Activated gamma-delta T cell treated with anti-CD3 and anti-CD28 coated beads, Interleukin-2, amount 50 U/mL, for 16 hours (primary cell): Measurements from ENCODE around the gene ACRBP.
A peak's percentile ranks its signal among the peaks of the same experiment; 100 is the strongest.

Experiments used
- DNase-seq: peaks from one replicate; pipeline ENCODE4 v3.0.0-alpha.2; 2020; ENCODE audit warnings: low read depth

The ACRBP gene

GRCh38 chr12:6647083-6647604 is at the start of gene ACRBP:
Gene ACRBP (minus strand): TSS chr12:6647432. CDS start chr12:6647366, 66 bp downstream.
- DNase-seq = no peak

- no peak for DNase-seq
Measured at GRCh38 chr12:6695313-6696045, 48.2 kb upstream of the ACRBP start.

- no peak for DNase-seq
Measured at GRCh38 chr12:6694701-6695100, 47.5 kb upstream of the ACRBP start.

GRCh38 chr12:6693832-6694355 is 46.7 kb upstream of the ACRBP start:
- DNase-seq = no peak

- DNase-seq = no peak
Measured at GRCh38 chr12:6692888-6693287, 45.7 kb upstream of the ACRBP start.

GRCh38 chr12:6691473-6691872 is 44.2 kb upstream of the ACRBP start:
- DNase-seq = no peak

- DNase-seq = peak; percentile 91
Measured at GRCh38 chr12:6688999-6689882, 42.0 kb upstream of the ACRBP start, which contains the start of gene ZNF384. Gene ZNF384 (minus strand): TSS chr12:6689375. CDS start chr12:6679520, 9,855 bp downstream.

GRCh38 chr12:6688543-6688998 is 41.3 kb upstream of the ACRBP start:
- peak; percentile 72 for DNase-seq

GRCh38 chr12:6685814-6686213 is 38.6 kb upstream of the ACRBP start:
- no peak for DNase-seq

- peak; percentile 20 for DNase-seq
Measured at GRCh38 chr12:6684609-6685008, 37.4 kb upstream of the ACRBP start.

- DNase-seq = no peak
Measured at GRCh38 chr12:6676962-6677361, 29.7 kb upstream of the ACRBP start.

- DNase-seq = no peak
Measured at GRCh38 chr12:6672143-6672542, 24.9 kb upstream of the ACRBP start.

GRCh38 chr12:6667559-6668210 is 20.5 kb upstream of the ACRBP start:
- no peak for DNase-seq

- DNase-seq = no peak
Measured at GRCh38 chr12:6666211-6666610, 19.0 kb upstream of the ACRBP start.

- DNase-seq = no peak
Measured at GRCh38 chr12:6664902-6665301, 17.7 kb upstream of the ACRBP start.

GRCh38 chr12:6662906-6663742 is 15.9 kb upstream of the ACRBP start, which contains the start of gene ING4:
Gene ING4 (minus strand): TSS chr12:6663119. CDS start chr12:6663101, 18 bp downstream.
- DNase-seq = peak; percentile 95

GRCh38 chr12:6662602-6662905 is 15.3 kb upstream of the ACRBP start:
- DNase-seq = no peak

GRCh38 chr12:6653987-6654386 is 6.8 kb upstream of the ACRBP start:
- no peak for DNase-seq

- no peak for DNase-seq
Measured at GRCh38 chr12:6653342-6653741, 6.1 kb upstream of the ACRBP start.

GRCh38 chr12:6652391-6652790 is 5.2 kb upstream of the ACRBP start:
- no peak for DNase-seq

- no peak for DNase-seq
Measured at GRCh38 chr12:6650832-6651231, 3.6 kb upstream of the ACRBP start.
